Keratinocyte (primary cell): ENCODE measurements around the gene ZEB1. TPM values are rescaled to one million over a fixed set of nuclear protein-coding genes. Genes with fewer than 3 reads are reported as not detected.

ENCODE experiments used
- DNase-seq: peaks from one replicate; pipeline ENCODE4 v3.0.0-alpha.2; 2011; ENCODE audit warnings: low read depth, missing footprints, low spot score
- FAIRE-seq: peaks from 2 replicates; lab custom pipeline; 2011; peaks lifted over from hg19 to GRCh38; lab: Jason Lieb, UNC
- H2AFZ ChIP-seq: 2 replicates; pipeline ENCODE4 v1.6.0; 2012; ENCODE audit warnings: low read length, control low read depth, inconsistent platforms; ENCODE audit not compliant: control insufficient read depth
- H3K27ac ChIP-seq: 2 replicates; pipeline ENCODE4 v1.5.1; 2011; ENCODE audit warnings: low read length; ENCODE audit not compliant: control insufficient read depth, insufficient read depth
- H3K27me3 ChIP-seq: 3 replicates; pipeline ENCODE4 v1.6.0; 2011; ENCODE audit warnings: low read length; ENCODE audit not compliant: control insufficient read depth, insufficient read depth; ENCODE audit errors: extremely low read depth
- H3K36me3 ChIP-seq, 2 experiments: 2 replicates in 1 of 2; 3 replicates in 1 of 2; pipeline ENCODE4 v1.5.1; 2011; ENCODE audit warnings: low read length in 2 of 2, mild to moderate bottlenecking in 1 of 2; ENCODE audit not compliant: control insufficient read depth in 2 of 2, insufficient read depth in 2 of 2; ENCODE audit errors: extremely low read depth in 1 of 2
- H3K4me1 ChIP-seq: 3 replicates; pipeline ENCODE4 v1.5.1; 2011; ENCODE audit warnings: low read length; ENCODE audit not compliant: control insufficient read depth, insufficient read depth; ENCODE audit errors: extremely low read depth
- H3K4me2 ChIP-seq: 3 replicates; pipeline ENCODE4 v1.6.0; 2011; ENCODE audit warnings: low read depth, low read length; ENCODE audit not compliant: control insufficient read depth, insufficient read depth; ENCODE audit errors: extremely low read depth
- H3K4me3 ChIP-seq, 3 experiments: fragments of 200-600 bp in 1 of 3; sonication (generic) in 1 of 3; 2 replicates in 2 of 3; 3 replicates in 1 of 3; pipeline ENCODE4 v1.5.1; 2011 to 2016; ENCODE audit warnings: low read length in 3 of 3, mild to moderate bottlenecking in 3 of 3, control low read depth in 2 of 3, inconsistent platforms in 1 of 3, low read depth in 1 of 3, mixed read lengths in 1 of 3, mixed run types in 1 of 3, moderate library complexity in 1 of 3; ENCODE audit not compliant: control insufficient read depth in 2 of 3, insufficient read depth in 2 of 3; ENCODE audit errors: extremely low read depth in 1 of 3
- H3K79me2 ChIP-seq: 2 replicates; pipeline ENCODE4 v1.6.0; 2012; ENCODE audit warnings: low read length; ENCODE audit not compliant: control insufficient read depth, insufficient read depth
- H3K9ac ChIP-seq: 3 replicates; pipeline ENCODE4 v1.6.0; 2011; ENCODE audit warnings: low read length; ENCODE audit not compliant: control insufficient read depth, insufficient read depth; ENCODE audit errors: extremely low read depth
- H3K9me1 ChIP-seq: 3 replicates; pipeline ENCODE4 v1.6.0; 2011; ENCODE audit warnings: low read length; ENCODE audit not compliant: control insufficient read depth, insufficient read depth; ENCODE audit errors: extremely low read depth
- H3K9me3 ChIP-seq: 2 replicates; pipeline ENCODE4 v1.5.1; 2012; ENCODE audit warnings: low read depth, low read length; ENCODE audit not compliant: control insufficient read depth
- H4K20me1 ChIP-seq: 3 replicates; pipeline ENCODE4 v1.6.0; 2011; ENCODE audit warnings: low read length; ENCODE audit not compliant: control insufficient read depth, insufficient read depth; ENCODE audit errors: extremely low read depth
- EZH2 ChIP-seq: IDR thresholded peaks from one replicate; pipeline ENCODE4 v1.6.1; 2012; ENCODE audit warnings: inconsistent platforms, mild to moderate bottlenecking, low read length, moderate library complexity
- dilution Hi-C: fragments of 300-500 bp; cut with MboI; formaldehyde crosslinking; loops from one replicate; pipeline ENCODE4 v1.7.0; 2020; ENCODE audit warnings: low sequenced_read_pairs; ENCODE audit not compliant: extremely low pct_ligation_motif_present
- polyA plus RNA-seq, 5 experiments: library from polyadenylated mRNA; depleted of rRNA in 3 of 5; stranded (reverse) in 3 of 5; stranded (forward) in 1 of 5; unstranded in 1 of 5; fragments of >200 nt; gene quantifications; 1 replicate in 1 of 5; 2 replicates in 3 of 5; 3 replicates in 1 of 5; pipeline versions ENCODE4 v1.2.1 to v1.2.3, GENCODE V29; 2011 to 2012; ENCODE audit warnings: missing spikeins in 2 of 5, low read depth in 1 of 5, low replicate concordance in 1 of 5
- TF ChIP-seq, protein P1 (sequence below), 3 experiments: IDR thresholded peaks in 1 of 3; conservative IDR thresholded peaks in 1 of 3; optimal IDR thresholded peaks in 1 of 3; 2 replicates in 2 of 3; 3 replicates in 1 of 3; pipeline versions ENCODE3 to v1.5.1; 2011; ENCODE audit warnings: low read length in 3 of 3, mild to moderate bottlenecking in 3 of 3, moderate library complexity in 2 of 3, control low read depth in 1 of 3, inconsistent platforms in 1 of 3; ENCODE audit not compliant: insufficient read depth in 2 of 3; ENCODE audit errors: extremely low read depth in 1 of 3

ZEB1 gene
- polyA plus RNA-seq, 1 donor (not counting 4 experiments of a cell fraction or from before 2014, with no cell fraction given) = 0.96 TPM

DNA sequence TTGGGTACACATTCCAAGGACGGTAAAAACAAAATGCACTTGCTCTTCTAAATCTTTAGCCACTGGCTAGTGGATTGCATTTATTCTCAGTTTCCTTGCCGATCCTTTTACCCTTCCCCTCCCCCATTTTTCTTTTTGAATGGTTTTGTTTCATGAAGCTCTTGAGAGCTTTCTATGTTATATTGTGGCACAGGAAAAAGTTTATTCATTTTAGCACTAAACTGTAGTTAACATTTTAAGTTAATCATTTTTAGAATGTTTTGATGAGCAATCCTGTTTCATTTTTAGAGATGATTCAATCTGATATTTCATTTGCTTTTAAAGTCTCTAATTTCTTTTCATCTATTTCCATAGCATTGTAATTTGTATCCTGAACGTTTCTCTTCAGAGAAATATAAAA, 24.0 kb downstream of the ZEB1 start:
- H3K27me3 ChIP-seq = no peaks in the 10 kb centered on the region
- no peak overlapping the region for H3K27ac ChIP-seq
- DNase-seq (no peak), FAIRE-seq (no peak)
- H3K9me3 ChIP-seq = no peaks in the 10 kb centered on the region
- no peak overlapping the region for H3K4me2 ChIP-seq
- no peaks in the 10 kb centered on the region for H3K79me2 ChIP-seq
- no peaks in the 10 kb centered on the region for H3K4me1 ChIP-seq
- no peaks in the 10 kb centered on the region for H4K20me1 ChIP-seq
- no peak overlapping the region for H2AFZ ChIP-seq
- dilution Hi-C loops = no loop called here
- H3K36me3 ChIP-seq = no peaks in the 10 kb centered on the region
- no peak overlapping the region for H3K9ac ChIP-seq
- TF ChIP-seq, protein P1, sequence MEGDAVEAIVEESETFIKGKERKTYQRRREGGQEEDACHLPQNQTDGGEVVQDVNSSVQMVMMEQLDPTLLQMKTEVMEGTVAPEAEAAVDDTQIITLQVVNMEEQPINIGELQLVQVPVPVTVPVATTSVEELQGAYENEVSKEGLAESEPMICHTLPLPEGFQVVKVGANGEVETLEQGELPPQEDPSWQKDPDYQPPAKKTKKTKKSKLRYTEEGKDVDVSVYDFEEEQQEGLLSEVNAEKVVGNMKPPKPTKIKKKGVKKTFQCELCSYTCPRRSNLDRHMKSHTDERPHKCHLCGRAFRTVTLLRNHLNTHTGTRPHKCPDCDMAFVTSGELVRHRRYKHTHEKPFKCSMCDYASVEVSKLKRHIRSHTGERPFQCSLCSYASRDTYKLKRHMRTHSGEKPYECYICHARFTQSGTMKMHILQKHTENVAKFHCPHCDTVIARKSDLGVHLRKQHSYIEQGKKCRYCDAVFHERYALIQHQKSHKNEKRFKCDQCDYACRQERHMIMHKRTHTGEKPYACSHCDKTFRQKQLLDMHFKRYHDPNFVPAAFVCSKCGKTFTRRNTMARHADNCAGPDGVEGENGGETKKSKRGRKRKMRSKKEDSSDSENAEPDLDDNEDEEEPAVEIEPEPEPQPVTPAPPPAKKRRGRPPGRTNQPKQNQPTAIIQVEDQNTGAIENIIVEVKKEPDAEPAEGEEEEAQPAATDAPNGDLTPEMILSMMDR (optimal IDR thresholded peaks at IDR 0.05 in 1 of 3, IDR thresholded peaks at IDR 0.05 in 1 of 3, conservative IDR thresholded peaks at IDR 0.05 in 1 of 3; ENCODE audit: extremely low read depth in 1 of 3, insufficient read depth in 2 of 3, low read length in 3 of 3) = no peak
- TF ChIP-seq EZH2 = no peak
- no peaks in the 10 kb centered on the region for H3K9me1 ChIP-seq
- no peak overlapping the region for H3K4me3 ChIP-seq

DNA sequence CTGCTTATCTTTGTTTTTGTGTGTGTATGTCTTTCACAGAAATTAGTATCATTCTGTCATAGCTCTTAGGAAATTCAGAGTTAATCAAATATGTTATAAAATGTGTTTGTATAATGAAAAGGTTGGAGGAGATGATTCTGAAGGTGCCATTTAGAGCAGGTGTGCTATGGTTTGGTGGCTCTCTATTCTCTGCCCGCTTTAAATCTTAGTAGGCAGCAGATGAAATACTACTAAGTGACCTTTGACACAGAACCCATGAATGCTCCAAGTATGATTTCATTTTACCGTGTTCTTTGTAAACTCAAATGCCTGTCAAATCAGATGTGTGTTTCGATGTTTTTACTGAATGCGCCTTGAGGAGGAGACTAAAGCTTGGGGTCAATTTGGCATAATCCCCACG, 24.5 kb downstream of the ZEB1 start:
- H3K4me2 ChIP-seq = no peak overlapping the region
- H3K4me1 ChIP-seq = no peaks in the 10 kb centered on the region
- no peaks in the 10 kb centered on the region for H3K9me3 ChIP-seq
- no peaks in the 10 kb centered on the region for H3K27me3 ChIP-seq
- no peak overlapping the region for H3K9ac ChIP-seq
- H3K4me3 ChIP-seq = no peak overlapping the region
- no peaks in the 10 kb centered on the region for H3K79me2 ChIP-seq
- H3K36me3 ChIP-seq = no peaks in the 10 kb centered on the region
- FAIRE-seq = no peak
- no peak overlapping the region for H3K27ac ChIP-seq
- no peaks in the 10 kb centered on the region for H4K20me1 ChIP-seq
- no peak for TF ChIP-seq EZH2
- no peaks in the 10 kb centered on the region for H3K9me1 ChIP-seq
- no peak overlapping the region for H2AFZ ChIP-seq
- DNase-seq = no peak
- dilution Hi-C loops = no loop called here

DNA sequence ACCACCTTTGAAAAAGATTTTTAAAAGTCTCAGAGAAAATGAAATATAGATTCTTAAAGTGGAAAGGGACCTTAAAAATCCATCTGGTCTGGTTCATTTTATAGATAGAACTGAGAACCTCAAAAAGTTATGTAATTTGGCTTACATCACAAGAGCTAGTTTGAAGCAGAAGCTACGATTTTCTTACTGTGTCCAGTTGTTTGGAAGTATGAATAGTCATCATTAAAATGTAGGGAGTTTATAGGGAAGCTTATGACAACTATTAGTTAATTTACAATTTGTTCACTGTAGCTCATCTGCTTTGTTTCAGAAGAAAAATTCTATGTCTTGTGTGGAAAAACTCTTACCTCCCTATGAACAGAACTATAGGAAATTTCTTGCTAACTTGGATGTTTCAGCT, 26.9 kb downstream of the ZEB1 start:
- Histone ChIP-seq H3K9me1 (no peaks in the 10 kb centered on the region), H3K4me1 (no peaks in the 10 kb centered on the region), H3K27ac (no peak overlapping the region), H3K4me2 (no peak overlapping the region), H3K27me3 (no peaks in the 10 kb centered on the region), H3K4me3 (no peak overlapping the region), H2AFZ (no peak overlapping the region), H3K36me3 (no peaks in the 10 kb centered on the region), H3K9me3 (no peaks in the 10 kb centered on the region), H3K9ac (no peak overlapping the region), H4K20me1 (no peaks in the 10 kb centered on the region), H3K79me2 (no peaks in the 10 kb centered on the region)
- FAIRE-seq (no peak), DNase-seq (no peak)
- TF ChIP-seq, protein P1 (optimal IDR thresholded peaks at IDR 0.05 in 1 of 3, IDR thresholded peaks at IDR 0.05 in 1 of 3, conservative IDR thresholded peaks at IDR 0.05 in 1 of 3; ENCODE audit: extremely low read depth in 1 of 3, insufficient read depth in 2 of 3, low read length in 3 of 3) = no peak
- no peak for TF ChIP-seq EZH2
- dilution Hi-C loops = no loop called here
